Measurements from ENCODE around the gene IL25.
"Not testable (repeated sequence)": the region's sequence is repeated elsewhere in the genome, so short reads cannot be mapped to it uniquely, and the experiment has no call there.

Gene IL25

GRCh38 chr14:23414906-23415820, 42.6 kb downstream of the IL25 start:
- DNase-seq: no peak

- no peak for DNase-seq
Measured at GRCh38 chr14:23415821-23416778, 43.5 kb downstream of the IL25 start.

- no peak for DNase-seq
Measured at GRCh38 chr14:23416801-23417200, 44.2 kb downstream of the IL25 start.

- DNase-seq: not testable (repeated sequence)
Measured at GRCh38 chr14:23417269-23417668, 44.7 kb downstream of the IL25 start.

GRCh38 chr14:23418021-23418420, 45.4 kb downstream of the IL25 start:
- DNase-seq: no peak

GRCh38 chr14:23419646-23420045, 47.0 kb downstream of the IL25 start:
- DNase-seq: not testable (repeated sequence)

- no peak for DNase-seq
Measured at GRCh38 chr14:23421594-23421993, 49.0 kb downstream of the IL25 start.

GRCh38 chr14:23423657-23424056, 51.0 kb downstream of the IL25 start:
- DNase-seq: no peak

- no peak for DNase-seq
Measured at GRCh38 chr14:23425169-23425568, 52.6 kb downstream of the IL25 start.

- DNase-seq: not testable (repeated sequence)
Measured at GRCh38 chr14:23425798-23426197, 53.2 kb downstream of the IL25 start.
